NCI-H128 (cell line): ENCODE measurements around the gene HCCS.

Experiments used
- DNase-seq: peaks from one replicate; lab custom pipeline; 2025; ENCODE audit not compliant: unreplicated experiment; lab: John Stamatoyannopoulos, UW

HCCS gene

DNA sequence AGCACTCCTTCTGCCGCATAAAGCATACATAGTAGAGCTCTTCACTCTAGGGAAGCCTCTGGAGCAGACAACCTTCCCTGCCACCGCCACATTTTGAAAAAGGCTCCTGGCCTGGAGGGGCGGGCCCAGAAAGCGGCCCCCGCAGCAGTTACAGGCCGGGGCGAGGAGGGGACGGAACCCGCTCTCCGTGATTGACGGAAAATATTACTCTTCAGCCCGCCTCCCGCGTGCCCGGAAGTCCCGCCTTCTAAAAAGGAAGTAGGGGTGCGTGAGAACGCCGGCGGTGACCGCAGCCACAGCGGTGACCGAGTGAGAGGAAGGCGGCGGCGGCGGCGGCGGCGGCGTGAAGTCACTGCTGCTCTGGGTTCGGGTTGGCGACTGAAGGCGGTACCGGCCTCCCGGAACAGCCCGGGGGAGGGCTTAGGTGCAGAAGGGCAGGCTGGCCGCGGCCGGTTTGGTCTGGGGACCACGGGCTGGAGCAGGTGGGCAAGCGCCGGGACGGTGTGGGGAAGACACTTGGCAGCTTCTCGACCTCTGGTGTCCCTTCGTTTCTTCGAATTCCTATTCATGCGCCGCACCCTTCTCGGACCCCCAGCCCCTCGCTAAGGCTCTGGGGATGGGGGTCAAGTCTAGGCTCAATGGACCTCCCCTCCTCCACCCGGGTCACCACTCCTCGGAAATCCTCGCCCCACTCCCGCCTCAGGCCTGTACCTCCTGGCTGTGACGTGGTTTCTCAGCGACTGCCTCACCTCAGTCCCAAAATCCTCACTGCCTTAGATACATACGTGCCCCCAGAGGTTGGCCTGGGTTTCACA is at the start of gene HCCS:
HCCS (plus strand) TSS at position 296 of the 815 bp plus-strand sequence. CDS start 729 bp downstream, outside the sequence.
- peak; percentile 79 for DNase-seq

DNA sequence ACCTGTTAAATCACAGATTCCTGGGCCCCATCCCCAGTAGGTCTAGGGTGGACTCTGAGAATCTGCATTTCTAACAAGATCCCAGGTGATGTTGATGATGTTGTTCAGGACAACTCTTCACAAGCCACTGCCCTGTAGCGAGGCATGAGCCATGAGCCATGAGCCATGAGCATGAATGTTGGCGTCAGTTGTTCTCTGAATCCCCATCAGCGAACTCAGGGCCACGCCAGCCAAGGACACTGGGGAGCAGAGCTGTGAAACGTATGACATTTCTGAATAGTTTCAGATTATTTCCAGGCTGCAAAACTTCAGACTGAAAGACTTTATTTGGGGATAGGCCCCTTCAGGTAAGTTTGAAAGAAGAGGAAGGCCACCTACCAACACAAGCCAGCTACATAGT is 46.9 kb upstream of the HCCS start:
- no peak for DNase-seq

DNA sequence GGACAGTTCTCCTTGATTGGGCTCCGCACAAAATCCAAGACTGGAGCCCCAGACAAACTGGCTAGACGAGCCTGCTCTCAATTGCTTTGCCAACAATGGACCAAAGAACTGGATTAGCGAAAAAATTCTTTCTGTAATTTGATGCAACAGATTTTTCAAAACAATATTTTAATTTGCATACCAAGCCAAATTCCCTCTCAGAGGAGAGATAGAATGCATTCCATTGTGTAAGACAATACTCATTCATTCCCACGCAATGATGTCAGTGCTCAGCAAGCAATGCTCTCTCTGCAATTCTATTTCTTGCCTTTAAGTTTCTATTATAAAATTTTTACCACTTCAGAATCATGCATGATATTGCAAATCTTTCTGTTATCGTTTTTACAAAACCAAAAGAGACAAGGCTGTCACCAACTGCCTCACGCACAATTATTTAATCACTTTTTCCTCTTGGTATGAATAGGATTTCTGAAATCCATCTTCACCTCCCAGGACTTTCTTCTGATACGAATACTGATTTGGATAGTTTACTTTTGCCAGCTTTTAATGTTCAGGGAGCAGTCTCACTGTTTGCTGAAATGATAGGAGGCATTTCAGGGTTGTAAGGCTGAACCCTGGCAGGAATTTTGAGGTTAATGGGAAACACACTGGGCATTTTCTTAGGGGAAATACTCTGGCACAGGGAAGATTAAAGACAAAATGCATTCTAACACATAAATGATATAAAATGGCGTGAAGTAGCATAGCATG is 46.1 kb upstream of the HCCS start:
- DNase-seq = no peak

DNA sequence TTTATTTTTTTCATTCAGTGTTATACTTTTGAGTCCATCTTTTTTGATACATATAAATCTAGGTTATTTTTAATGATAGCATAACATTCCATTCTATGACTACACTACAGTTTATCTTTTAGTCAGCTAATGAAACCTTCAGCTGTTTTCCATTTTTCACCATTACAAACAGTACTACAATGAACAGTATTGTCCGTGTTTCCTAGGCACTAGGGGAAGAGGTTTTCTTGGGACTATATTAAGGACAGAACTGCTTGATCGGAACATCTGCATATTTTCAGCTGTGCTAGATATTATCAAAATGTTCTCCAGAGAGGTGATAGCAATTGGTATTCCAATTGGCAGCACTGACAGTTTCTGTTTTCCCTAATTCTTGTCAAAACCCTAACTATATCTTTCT is 44.3 kb upstream of the HCCS start:
- no peak for DNase-seq

DNA sequence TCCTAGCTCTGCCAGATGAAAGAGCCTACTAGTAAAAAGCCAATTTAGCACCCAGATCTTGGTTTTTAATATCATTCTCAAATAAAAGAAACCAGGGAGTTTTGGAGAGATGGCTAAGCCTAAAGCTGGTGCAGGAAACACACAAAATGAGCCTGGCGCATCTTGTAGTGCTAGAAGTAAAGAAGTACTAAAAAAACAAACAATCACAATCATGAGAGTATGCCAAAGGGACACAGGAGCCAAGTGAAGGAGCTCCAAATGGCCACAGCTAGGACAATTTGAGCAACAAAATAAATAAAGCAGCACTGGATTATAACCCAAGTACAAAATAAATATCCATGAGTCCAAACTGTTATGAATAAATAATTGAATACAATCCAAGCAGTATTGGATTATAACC is 37.8 kb upstream of the HCCS start:
- DNase-seq = no peak

DNA sequence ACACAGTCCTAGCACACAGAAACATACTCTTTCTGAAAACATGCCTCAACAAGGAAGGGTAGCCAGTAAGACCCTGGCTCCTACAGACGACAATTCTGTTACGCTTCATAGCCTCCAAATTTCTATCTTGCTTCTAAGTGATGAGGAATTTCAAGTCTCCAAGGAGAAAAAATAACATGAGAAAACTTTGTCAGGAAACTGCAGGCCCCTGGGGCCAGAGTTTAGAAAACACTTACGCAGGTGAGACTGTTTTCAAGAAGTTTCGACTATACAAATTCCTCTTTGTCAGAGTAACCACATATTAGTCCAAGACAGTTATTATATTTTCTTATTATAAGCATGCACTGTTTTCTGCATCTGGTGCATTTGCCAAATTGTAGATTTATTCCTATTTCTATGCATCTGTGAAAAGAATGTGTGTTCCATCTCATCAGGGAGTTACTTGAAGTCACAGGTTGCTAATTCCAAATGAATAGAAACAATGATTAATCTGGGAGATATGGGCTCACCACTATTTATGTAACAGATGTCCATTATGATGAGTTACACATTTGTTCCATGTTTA is 30.3 kb upstream of the HCCS start:
- no peak for DNase-seq

DNA sequence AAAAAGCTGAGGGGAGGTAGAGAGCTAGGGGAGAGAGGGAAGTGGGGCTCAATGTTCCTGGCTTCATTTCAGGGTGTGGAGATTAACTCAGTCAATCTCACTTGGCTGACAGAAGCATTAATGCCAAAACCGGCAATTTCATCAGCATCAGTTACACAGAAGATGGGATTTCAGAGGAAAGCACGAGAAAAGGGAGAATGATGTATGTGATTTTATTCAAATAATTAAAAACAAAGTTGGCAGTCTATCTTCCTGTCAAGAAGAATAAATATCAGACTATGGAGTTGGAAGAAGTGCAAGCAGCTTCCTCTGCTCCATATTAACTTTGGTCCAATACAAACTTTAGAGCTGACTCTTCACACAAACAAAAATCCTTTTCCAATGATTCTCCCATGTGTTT is 29.6 kb upstream of the HCCS start:
- DNase-seq = no peak

DNA sequence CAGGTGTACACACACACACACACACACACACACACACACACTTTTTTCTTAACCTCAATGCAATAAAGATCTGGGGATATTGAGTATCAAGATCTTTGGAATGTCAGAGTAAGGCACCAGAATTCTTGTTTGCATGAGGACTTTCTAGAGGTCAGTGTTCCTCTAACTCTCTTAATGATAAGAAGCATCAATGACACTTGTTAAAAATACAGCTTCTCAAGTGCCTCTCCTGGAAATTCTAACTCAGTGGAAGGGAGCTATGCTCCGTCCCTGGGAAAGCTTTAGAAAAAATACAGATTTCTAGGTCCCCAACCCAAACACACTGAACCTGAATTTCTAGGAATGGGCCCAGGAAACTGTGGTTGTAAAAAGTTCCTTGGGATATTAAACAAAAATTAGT is 25.8 kb upstream of the HCCS start:
- DNase-seq = no peak

DNA sequence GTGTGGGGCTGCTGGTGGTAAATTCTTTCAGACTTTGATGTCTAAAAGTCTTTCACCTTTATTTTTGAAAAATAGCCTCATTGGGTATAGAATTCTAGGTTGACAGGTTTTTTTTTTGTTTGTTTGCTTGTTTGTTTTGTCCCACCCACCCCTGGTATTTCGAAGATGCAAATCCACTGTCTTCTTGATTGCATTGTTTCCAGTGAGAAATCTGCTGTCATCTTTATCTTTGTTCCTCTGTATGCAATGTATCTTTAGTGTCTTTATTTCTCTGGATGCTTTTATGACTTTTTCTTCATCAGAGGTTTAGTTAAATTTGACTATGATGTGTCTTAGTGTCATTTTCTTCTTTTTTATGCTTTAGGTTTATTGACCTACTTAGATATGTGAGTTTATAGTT is 21.3 kb upstream of the HCCS start:
- no peak for DNase-seq

DNA sequence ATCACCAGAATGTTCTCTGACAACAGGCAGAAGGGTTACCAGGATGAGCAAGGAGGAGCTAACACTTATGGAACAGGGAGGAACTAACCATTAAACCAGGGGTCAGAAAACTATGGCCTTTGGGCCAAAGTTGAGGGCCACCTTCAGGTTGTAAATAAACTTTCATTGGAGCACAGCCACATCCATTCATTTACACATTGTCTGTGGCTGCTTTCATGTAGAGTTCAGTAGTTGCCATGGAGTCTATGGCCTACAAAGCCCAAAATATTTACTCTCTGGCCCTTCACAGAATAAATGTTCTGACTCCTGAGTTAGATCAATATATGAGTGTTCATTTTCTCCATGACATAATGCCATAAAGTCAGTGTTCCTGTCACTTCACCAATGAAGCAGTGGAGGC is 13.2 kb upstream of the HCCS start:
- DNase-seq = no peak

DNA sequence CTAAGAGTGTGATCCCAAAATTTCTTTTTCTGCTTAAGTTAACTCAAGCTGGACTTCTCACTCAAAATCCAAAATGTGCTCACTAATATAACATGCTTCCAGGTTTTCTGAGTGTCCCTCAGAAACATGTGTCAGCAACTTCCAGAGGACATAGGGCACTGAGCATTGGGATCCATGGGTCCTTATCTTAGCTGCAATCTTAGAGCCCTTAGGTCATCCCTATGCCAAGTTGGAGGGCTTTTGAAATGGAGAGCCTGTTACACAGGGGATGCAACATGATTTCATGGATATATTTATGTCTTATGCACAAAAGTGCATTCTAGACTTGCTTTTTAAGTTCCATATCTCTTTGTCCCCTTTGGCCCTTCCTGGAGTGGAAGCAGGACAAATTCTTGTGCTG is 11.7 kb upstream of the HCCS start:
- no peak for DNase-seq

DNA sequence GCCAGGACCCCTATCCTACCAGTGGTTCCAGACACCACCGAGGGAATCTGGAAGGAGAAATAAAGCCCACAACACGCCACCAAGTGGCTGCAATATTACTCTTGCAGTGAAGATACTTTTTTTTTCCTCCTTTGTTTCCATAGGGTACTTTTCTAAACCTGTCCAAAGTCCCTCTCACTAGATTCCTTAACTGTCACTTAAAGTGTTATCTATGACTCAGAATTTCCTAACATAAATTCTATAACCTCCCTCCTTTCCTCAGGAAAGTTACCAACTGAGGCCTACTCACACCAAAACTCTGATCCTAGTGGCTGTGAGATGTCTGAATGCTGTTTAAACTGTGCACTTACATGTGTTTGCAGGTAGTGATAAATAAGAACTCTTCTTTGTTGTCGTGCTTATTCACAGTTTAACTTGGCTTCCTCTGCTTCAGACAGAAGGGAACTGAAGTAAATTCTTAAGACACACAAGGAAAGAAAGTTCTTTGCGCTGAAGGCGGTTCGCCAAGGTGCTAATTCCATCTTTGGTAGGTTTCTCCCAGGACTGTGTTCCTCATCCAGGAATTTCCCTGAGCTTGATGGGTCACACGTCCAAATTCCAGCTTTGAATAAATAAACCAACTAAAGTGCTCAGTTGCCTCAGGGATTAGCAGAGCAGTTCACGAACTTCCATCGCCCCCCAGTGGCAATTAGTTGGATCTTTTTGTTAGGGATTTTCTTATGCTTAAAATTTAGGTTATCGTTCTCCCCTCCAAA is 10.7 kb upstream of the HCCS start:
- DNase-seq = no peak

DNA sequence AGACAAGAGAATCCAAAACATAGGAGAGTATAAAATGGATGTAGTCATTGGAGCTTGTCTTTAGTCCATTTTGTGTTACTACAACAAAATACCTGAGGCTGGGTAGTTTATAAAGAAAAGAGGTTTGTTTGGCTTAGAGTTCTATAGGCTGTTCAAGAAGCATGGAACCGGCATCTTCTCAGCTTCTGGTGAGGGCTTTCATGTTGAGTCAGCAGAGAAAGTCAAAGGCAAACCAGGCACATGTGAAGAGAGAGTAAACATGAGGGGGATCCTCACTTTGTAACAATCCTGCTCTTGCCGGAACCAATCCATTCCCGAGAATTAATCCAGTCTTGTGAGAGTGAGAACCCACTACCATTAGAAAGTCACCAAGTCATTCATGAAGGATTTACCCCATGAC is 8.1 kb upstream of the HCCS start:
- DNase-seq = no peak

DNA sequence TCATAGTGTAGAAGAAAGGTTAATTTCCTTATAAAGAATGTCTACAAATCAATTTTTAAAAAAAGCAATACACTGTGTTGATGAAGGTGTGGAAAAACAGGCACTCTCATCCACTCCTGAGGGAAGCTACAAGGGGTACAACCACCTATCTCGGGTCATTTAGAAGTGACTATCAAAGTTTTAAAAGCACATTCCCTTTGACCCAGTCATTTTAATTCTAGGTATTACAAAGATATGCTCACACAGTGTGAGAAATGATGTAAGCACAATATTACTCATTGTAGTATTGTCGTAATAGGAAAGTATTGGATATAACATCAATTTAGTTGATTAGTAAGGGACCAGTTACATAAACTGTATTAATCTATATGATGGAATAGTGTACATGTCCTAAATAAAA is 7.4 kb upstream of the HCCS start:
- no peak for DNase-seq

DNA sequence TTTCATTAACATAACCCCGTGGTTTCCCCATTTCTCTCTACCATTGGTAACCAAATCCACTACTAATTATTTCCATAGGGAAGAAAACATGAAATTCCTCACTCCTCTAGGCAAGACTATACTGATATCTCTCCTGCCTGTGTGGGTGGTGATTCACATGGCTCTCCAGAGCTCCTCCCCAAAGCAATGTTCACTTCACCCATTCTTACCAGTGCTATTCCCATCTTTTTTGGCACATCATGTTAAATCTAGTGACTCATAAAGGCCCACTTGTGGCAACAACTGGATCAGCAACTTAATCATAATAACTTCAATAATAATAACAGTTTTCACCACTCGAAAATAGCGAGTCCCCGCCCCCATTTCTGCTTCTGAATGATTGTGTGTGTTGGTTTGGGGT is 6.1 kb upstream of the HCCS start:
- no peak for DNase-seq

DNA sequence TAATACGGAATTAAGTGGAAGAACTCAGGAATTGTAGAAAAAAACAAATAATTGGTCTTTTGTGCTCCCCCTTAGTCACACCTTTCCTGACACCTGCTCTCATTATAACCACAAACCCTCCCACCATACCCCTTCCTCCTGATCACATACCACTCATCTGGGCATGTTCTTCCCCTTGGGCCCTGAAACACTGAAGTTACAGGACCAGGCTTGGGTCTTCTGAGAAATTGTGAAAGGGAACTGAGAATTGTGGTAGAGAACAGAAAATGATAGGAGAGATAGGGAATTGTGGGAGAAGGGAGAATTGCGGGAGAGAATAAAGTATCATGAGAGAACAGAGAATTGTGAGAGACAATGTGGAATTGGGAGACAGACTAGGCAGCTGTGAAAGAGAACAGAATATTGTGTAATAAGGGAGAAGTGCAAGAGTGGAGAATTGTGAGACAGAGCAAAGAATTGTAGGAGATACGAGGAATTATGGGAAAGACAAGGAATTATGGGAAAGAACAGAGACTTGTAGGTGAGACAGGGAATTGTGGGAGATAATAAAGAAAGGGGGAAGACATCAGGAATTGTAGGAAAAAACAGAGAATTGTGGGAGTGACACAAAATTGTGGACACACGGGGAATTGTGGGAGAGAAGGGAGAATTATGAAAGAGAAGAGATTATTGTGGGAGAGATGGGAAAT is 2.7 kb upstream of the HCCS start:
- DNase-seq = no peak

DNA sequence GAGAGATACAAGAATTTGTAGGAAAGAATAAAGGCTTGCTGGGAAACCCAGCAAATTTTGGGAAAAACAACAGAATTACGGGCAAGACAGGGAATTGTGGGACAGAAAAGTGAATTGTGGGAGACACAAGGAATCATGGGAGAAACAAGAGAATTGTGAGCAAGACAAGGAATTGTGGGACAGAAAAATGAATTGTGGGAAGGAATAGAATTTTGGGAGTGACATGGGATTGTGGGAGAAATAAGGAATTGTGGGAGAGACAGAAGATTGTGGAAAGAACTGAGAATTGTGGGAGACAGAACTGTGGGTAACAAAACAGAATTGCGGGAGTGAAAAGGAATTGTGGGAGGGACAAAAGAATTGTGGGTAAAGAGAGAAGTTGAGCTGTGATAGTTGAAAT is 1.2 kb upstream of the HCCS start:
- DNase-seq = no peak

DNA sequence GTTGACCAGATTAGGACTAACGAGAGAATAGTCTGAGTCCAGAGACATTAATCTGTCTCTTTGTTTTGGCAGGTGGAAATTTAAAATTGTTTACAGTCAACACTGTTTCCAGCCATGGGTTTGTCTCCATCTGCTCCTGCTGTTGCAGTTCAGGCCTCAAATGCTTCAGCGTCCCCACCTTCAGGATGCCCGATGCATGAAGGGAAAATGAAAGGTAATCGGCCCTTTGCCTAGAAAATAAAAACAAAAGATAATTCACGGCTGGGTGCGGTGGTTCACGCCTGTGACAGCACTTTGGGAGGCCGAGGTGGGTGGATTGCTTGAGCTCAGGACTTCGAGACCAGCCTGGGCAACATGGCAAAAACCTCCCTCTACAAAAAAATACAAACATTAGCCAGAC is 815 bp downstream of the HCCS start:
- DNase-seq = no peak

DNA sequence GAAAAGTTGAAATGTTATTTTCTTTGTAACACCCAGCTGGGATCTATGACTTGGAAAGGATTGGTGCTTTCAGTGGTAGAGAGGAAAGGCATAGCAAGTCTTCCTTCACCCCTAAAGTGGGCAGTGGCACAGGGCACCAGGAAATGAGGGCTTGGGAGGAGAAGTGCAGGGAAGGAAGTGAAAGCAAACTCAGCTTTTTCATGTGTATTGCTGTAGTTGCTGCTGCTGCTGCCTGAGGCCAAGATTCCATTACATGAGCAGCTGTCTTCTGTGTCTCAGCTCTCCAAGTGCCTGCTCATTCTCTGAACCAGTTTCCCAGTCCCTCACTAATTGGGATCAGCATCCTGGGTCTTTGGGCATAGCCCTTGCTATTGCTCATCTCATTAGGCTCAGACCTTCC is 2.6 kb downstream of the HCCS start:
- DNase-seq = no peak

DNA sequence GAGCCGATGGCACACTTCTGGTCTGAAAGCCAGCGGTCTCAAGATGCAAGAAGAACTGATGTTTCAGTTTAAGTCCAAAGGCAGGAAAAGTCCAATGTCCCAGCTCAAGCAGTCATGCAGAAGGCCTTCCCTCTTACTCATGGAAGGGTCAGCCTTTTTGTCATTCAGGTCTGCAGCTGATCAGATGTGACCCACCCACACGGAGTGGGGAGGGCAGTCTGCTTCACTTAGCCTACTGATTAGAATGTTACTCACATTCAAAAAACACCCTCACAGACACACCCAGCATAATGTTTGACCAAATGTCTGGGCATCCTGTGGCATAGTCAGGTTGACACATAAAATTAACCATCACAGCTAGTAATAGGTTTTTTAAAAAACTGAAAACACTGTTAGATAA is 6.6 kb downstream of the HCCS start:
- DNase-seq = no peak
